HG03342 (cell line): ENCODE results near the gene CXCR2.
A peak's percentile ranks its signal among the peaks of the same experiment; 100 is the strongest.
"Not testable (repeated sequence)": the region's sequence is repeated elsewhere in the genome, so short reads cannot be mapped to it uniquely, and the experiment has no call there.

Experiments used
- ATAC-seq: cut with Tn5 transposase; IDR thresholded peaks from one replicate; pipeline ENCODE4 v1.9.1; 2021; ENCODE audit warnings: mild to moderate bottlenecking, moderate library complexity; ENCODE audit not compliant: unreplicated experiment

The CXCR2 gene

DNA sequence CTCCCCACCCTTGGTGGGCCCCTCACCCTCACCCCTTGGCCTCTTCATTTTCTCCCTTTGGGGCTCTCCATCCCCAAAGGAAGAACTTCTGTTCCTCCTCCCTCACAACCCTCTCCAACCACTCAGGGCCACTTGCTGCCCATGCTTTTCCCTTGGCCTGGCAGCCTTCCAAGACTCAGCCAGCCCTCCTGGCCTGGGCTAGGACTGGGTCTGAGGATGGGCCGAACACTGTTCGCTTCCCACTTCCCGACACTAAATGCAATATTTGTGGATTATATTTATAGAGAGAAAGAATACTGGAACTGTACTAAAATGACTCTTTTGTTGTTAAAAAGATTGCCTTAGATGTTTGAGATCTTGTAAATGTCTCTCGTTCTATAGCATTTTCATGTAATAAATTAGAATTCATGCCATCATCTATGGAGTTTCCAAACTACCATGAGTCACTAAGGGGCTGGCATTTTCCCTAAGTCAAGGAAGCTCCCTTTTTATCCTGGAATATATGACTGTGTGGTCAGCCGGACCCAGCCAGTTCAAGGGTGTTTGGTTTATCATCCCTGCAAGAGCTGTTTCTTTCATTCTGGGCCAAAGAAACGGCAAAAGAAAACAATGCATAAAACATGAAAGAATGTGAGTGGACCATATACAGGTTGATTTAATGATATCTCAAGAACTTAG is 3.8 kb downstream of the CXCR2 start:
- no peak for ATAC-seq

DNA sequence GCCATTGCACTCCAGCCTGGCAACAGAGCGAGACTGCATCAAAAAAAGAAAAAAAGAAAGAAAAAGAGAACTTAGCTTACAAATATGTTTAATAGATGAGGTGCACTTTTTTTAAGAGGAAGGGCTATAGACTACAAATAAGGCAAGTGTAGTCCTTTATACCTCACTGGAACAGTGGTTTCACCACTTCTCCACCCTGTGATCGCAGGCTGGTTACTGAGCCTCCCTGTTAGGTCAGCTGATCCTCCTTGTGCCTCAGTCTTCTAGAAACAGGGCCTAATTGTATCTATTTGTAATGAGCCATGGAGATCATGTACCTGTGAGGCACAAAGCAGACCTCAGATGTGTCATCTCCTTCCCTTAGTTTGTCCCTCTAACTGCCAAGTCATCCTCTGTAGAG is 4.5 kb downstream of the CXCR2 start:
- ATAC-seq, result no peak

- ATAC-seq, result no peak
Observed at GRCh38 chr2:218130822-218131221, 5.0 kb downstream of the CXCR2 start.

GRCh38 chr2:218137514-218137913 is 11.7 kb downstream of the CXCR2 start:
- no peak for ATAC-seq

- ATAC-seq, result no peak
Observed at GRCh38 chr2:218138047-218138446, 12.2 kb downstream of the CXCR2 start.

DNA sequence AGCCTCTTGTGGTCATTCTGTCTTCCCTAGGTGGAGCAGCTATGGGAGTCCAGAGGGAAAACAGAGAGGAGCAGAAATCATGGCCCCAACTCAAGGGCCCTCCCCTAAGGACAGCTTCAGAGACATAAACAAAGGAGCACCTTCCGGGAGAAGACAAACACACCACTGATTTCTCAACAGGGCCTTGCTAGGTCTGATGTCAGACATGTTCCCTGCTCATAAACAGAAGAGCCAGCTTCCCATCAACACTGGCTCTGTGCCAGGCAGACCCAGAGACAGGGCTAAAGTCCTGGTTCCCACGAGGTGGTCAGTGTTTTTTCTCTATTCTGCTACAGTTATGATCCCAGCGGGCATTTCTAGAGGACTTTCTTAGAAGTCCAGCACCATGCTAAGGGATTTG is 19.3 kb downstream of the CXCR2 start:
- no peak for ATAC-seq

- no peak for ATAC-seq
Observed at GRCh38 chr2:218146056-218146455, 20.2 kb downstream of the CXCR2 start.

DNA sequence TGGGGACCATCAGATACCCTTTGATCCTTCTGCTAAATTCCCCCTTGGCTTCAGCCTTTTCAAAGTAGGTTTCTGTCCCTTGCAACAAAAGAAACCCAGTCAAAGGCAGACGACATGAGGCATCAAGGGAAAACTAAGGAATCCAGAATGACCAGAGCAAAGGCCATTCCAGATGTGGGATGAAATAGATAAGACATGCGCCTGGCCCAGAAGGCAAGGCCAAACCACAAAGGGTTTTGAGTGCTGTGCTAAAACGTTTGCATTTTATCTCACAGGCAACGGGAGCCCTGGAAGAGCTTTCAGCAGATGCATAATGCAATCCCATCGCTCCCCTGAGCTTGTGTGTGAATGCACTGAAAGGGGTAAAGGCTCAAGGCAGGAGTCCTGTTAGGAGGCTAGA is 23.3 kb downstream of the CXCR2 start:
- ATAC-seq, result no peak

- ATAC-seq, result no peak
Observed at GRCh38 chr2:218149848-218150440, 24.1 kb downstream of the CXCR2 start.

DNA sequence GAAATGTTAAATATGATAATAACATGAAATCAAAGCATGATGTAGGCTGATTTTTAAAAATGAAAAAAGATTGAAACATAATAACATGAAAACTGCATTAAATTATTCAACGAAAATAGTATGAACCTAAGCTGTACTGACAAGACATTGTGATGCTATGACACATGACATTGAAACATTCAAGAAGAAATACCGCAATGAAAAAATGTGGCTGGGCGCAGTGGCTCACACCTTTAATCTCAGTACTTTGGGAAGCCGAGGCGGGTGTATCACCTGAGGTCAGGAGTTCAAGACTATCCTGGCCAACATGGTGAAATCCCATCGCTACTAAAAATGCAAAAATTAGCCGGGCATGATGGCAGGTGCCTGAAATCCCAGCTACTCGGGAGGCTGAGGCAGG is 26.3 kb downstream of the CXCR2 start:
- no peak for ATAC-seq

DNA sequence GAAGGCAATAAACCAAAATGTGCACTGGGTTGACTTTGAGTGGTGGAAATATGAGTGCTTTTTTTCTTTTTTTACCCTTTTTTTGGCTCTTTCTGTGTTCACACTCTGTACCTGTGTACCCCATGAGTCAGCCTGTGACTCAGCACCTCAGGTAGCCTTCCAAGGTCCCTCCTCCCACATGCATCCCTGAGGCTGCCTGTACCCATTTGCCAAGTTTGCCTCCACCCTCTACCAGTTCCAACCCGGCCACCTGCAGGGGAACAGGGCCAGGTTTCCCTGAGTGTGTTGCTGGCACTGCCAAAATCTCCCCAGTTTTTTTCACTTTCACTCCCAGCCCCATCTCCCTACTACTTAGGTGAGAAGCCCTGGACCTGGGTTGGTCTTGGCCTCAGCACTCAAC is 26.9 kb downstream of the CXCR2 start:
- no peak for ATAC-seq

GRCh38 chr2:218155953-218156479 is 30.2 kb downstream of the CXCR2 start:
- ATAC-seq, result no peak

- ATAC-seq, result no peak
Observed at GRCh38 chr2:218161644-218162043, 35.8 kb downstream of the CXCR2 start.

DNA sequence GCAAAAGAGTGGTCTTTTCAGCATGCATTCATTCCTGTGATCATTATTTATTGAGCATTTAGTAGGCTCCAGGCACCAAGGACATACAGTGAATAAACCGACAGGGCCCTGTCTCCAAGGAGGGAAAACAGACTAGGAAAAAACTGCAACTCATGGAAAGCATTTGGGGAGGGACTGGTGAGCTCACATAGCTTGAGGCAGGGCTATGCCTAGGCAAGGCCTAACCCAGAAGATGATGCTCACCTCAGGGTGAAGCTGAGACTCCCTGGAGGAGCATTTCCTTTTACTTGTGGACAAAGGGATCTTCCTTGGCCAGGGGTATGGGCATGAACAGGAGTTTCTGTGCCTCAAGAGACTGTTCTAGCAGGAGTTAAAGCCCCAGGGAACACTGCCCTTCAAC is 37.0 kb downstream of the CXCR2 start:
- no peak for ATAC-seq

GRCh38 chr2:218166791-218167190 is 41.0 kb downstream of the CXCR2 start, which contains the start of gene CXCR1:
TSS of gene CXCR1 (minus strand) at chr2:218166962. CDS start at chr2:218165211, 1,751 bp downstream.
- ATAC-seq, result no peak

DNA sequence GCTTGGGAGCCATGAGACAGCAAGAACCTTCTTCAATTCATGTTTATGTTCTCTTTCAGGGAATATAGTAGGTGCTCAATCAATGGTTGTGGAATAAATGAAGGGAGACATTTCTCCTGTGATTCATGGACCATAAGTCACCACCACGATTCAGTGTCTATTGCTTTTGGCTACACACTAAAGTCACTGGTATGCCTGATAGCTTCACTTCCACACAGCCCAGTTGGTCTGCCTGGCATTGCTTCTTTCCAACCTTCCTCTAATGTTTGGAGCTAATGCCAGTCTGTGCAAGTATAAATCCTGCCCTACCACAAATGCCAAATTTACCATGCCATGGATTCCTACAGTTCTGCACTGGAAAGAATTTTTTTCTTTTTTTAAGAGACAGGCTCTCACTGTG is 42.2 kb downstream of the CXCR2 start:
- ATAC-seq, result no peak

DNA sequence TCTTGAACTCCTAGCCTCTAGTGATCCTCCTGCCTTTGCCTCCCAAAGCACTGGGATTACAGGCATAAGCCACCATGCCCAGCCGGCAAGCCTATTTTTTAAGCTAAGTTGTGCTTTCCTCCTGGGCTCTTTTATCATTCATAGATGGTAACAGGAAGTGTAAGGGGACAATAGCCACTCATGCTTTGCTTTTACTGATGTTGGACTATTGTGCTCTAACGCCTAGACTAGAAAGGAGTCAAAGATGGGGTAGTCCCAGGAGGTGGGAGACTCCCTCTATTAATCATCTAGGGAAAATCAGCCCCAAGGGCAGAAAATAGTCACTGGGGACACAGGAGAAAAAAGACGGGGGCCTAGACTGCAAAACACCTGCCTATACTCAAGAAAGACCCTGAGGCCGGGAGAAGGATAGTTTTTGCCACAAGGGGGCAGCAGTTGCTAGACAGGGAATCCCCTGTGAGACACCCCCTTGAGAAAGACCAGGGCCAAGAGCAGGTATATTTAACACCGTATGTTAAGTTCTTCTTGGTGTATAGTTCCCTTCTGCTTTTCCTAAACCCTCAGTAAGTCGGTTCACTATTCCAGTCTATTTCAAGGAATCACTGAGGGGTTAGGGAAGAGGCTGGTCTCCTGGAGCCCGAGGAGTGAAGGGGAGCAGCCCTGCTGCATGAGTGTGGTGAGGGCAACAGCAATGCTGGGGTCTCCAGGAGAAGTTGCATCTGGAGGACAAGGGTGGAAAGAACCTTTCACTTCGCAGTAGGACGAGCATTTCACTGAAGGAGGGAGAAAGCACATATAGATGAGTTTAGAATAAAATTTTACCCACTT is 43.0 kb downstream of the CXCR2 start:
- ATAC-seq, result peak; percentile 64

DNA sequence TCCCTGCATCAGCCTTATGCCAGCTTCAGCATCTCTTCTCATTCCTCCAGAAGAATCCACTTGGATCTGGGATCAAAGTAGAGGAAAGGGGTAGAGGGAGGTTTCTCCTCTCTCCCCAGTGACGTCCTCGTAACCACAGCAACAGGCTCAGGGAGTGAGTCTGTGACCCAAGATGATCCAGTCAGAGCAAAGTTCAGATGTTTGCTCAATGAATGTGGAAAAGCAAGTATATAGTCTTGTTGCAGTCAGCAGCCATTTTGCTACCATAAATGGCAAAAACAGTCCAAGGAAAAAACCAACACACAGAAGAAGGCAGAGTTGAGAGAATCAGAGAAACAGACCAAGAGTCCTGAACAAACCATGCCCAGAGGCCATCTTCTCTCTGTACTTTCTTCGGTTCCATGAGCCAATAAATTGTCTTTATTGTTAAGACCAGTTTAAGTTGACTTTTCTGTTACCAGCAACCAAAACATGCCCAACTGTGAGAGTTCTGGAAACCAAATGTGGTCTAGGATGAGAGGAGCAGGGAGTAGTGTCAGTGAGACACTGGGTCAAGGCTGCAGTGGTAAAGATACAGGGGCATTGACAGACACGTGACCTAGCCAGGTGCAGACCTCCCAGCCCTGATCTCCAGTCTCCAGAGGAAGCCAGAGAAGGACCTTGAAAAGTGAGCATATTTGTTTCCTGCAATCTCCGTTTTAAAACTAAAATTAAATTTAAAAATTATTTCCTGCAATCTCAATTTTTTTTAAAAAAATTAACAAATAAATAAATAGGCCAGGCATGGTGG is 44.1 kb downstream of the CXCR2 start:
- no peak for ATAC-seq

DNA sequence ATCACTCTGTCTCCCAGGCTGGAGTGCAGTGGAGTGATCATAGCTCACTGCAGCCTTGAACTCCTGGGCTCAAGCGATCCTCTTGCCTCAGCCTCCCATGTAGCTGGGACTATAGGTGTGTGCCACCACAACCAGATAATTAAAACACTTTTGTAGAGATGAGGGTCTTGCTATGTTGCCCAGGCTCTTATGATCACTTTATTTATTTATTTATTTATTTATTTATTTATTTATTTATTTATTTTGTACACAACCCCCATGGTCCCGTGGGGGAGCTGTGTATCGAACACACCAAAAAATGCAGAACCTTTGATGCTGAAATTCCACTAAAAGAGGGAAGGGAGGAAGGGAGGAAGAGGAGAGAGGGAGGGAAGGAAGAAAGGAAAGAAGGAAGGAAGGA is 45.9 kb downstream of the CXCR2 start:
- not testable (repeated sequence) for ATAC-seq

DNA sequence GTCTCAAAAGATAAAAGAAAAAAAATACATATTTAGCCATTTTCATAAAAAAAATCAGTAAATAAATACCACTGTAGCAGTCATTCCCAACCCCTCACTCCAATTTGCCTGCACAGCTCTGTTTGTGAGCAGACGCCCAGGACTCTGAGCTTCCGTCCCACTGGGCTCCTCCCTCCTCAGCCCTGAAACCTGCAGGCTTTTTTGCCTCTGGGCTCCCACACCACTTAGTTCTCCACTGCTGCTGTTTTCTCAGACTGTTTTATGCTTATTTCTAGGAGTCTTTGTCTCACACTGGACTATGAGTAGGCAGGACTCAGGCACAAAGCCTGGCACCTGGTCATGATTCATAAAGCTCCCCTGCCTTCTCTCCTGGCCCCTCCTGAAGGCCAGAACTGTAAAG is 47.0 kb downstream of the CXCR2 start:
- no peak for ATAC-seq

GRCh38 chr2:218179782-218180181 is 54.0 kb downstream of the CXCR2 start:
- no peak for ATAC-seq
